ENCODE results near the gene MKRN2. TPM values are rescaled to one million over a fixed set of nuclear protein-coding genes. Genes with fewer than 3 reads are reported as not detected.
"Not testable (repeated sequence)": the region's sequence is repeated elsewhere in the genome, so short reads cannot be mapped to it uniquely, and the experiment has no call there.

The MKRN2 gene
- total RNA-seq, 1 donor from 2014 or later, result 33.3 TPM

- DNase-seq, result not testable (repeated sequence)
Observed at GRCh38 chr3:12630843-12631242, 74.0 kb downstream of the MKRN2 start.

GRCh38 chr3:12632523-12632922 lies 75.6 kb downstream of the MKRN2 start:
- no peak for DNase-seq

- no peak for DNase-seq
Observed at GRCh38 chr3:12633108-12633507, 76.2 kb downstream of the MKRN2 start.

Small RNAs within 50 kb of the gene (small RNA-seq; reads per million reads assigned to genes)
- gene RF00017 (ENCODE audit: low replicate concordance) (not detected), gene RNA5SP123 (ENCODE audit: low replicate concordance) (not detected), gene RNU6-377P (ENCODE audit: low replicate concordance) (not detected)

Other genes starting within 250 kb of the MKRN2 start
- 16.2 TPM for gene TSEN2, start 72.6 kb upstream of the MKRN2 start, total RNA-seq
- gene MKRN2OS, start 11.6 kb upstream of the MKRN2 start, total RNA-seq, result not detected
- 156 TPM for gene RAF1, start 107.0 kb downstream of the MKRN2 start, total RNA-seq
- 7.6 TPM for gene TMEM40, start 202.2 kb downstream of the MKRN2 start, total RNA-seq
- gene CAND2, start 239.6 kb downstream of the MKRN2 start, total RNA-seq, result 58.5 TPM

Data from tongue (tissue), 3 donors.